Mucosa of descending colon (tissue), 3 donors: ENCODE data around the gene NFE2L3. TPM values are rescaled to one million over a fixed set of nuclear protein-coding genes. Genes with fewer than 3 reads are reported as not detected.

Experiments
- ATAC-seq: fragments of 200-7000 bp; cut with Tn5 transposase; one replicate; pipeline ENCODE4 v1.9.1; 2020; ENCODE audit warnings: mild to moderate bottlenecking, moderate library complexity
- DNase-seq, 3 donors: peaks; one replicate each; pipeline ENCODE4 v3.0.0-alpha.2; 2020
- H3K36me3 ChIP-seq: fragments of 200-600 bp; one replicate; pipeline ENCODE4 v1.8.0; 2021; ENCODE audit warnings: low read depth, mild to moderate bottlenecking
- H3K4me1 ChIP-seq: fragments of 200-600 bp; one replicate; pipeline ENCODE4 v1.8.0; 2021; ENCODE audit warnings: low read depth, mild to moderate bottlenecking
- H3K4me3 ChIP-seq: fragments of 200-600 bp; one replicate; pipeline ENCODE4 v1.8.0; 2021; ENCODE audit warnings: mild to moderate bottlenecking
- H3K9me3 ChIP-seq: fragments of 200-600 bp; one replicate; pipeline ENCODE4 v1.8.0; 2021; ENCODE audit warnings: mild to moderate bottlenecking
- CTCF ChIP-seq: fragments of 200-600 bp; IDR thresholded peaks from one replicate; pipeline ENCODE4 v1.8.0; 2022; ENCODE audit warnings: antibody characterized with exemption, mild to moderate bottlenecking
- intact Hi-C, 2 donors: fragments of 100-400 bp; cut with DNase I in 1 of 2; cut with micrococcal nuclease in 1 of 2; formaldehyde crosslinking; loops; one replicate each; pipeline versions ENCODE4 v1.11.0 to v1.11.1; 2022; cut with DNase I, micrococcal nuclease
- total RNA-seq, 3 donors: library from RNA; stranded (reverse); fragmentation: NEBNext Ultra II Directional in 2 of 3; extraction: Animal tissue kit (Norgen Biotek cat#: 25700) in 2 of 3; gene quantifications; one replicate each; pipeline versions ENCODE4 v1.2.1 to v1.2.4, GENCODE V29; 2021 to 2023
- donor health status: DM: no; HTN: no; CAD: no; lungs with moderate emphysema.
- donor health status: DM: no; HTN: no; CAD: no.
- donor health status: DM: no; HTN: yes; CAD: no.

The NFE2L3 gene
- total RNA-seq, 3 donors from 2014 or later: 7.3 to 12.2 (median 8.4) TPM

- H3K4me1 ChIP-seq: no peaks in the 10 kb centered on the region
- DNase-seq (no peak), ATAC-seq (no peak)
- no peaks in the 10 kb centered on the region for H3K36me3 ChIP-seq
- intact Hi-C loops: no loop called here
- H3K4me3 ChIP-seq: no peak overlapping the region
- no peaks in the 10 kb centered on the region for H3K9me3 ChIP-seq
- TF ChIP-seq CTCF: no peak
These were observed 26.4 kb downstream of the NFE2L3 start for GRCh38 chr7:26178272-26178960.

DNA sequence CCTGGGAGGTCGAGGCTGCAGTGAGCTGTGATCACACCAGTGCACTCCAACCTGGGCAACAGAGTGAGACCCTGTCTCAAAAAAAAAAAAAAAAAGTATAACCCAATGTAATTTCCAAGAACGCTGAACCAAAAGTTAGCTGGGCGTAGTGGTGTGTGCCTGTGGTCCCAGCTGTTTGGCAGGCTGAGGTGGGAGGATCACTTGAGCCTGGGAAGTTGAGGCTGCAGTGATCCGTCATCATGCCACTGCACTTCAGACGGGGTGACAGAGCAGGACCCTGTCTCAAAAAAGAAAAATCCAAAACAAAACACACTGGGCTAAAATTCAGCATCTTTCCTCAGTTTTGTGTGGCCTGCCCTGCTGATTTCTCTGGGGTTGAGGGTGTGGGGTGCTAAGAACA lies 27.4 kb downstream of the NFE2L3 start:
- no peak for TF ChIP-seq CTCF
- Histone ChIP-seq H3K4me3 (no peak overlapping the region), H3K9me3 (no peaks in the 10 kb centered on the region), H3K36me3 (no peaks in the 10 kb centered on the region), H3K4me1 (no peaks in the 10 kb centered on the region)
- DNase-seq (no peak), ATAC-seq (no peak)
- intact Hi-C loops: no loop called here

GRCh38 chr7:26179826-26180497 lies 28.0 kb downstream of the NFE2L3 start:
- intact Hi-C loops: no loop called here
- no peaks in the 10 kb centered on the region for H3K36me3 ChIP-seq
- DNase-seq (no peak), ATAC-seq (peak; percentile 8)
- no peaks in the 10 kb centered on the region for H3K9me3 ChIP-seq
- H3K4me1 ChIP-seq: no peaks in the 10 kb centered on the region
- TF ChIP-seq CTCF: no peak
- no peak overlapping the region for H3K4me3 ChIP-seq

- H3K4me1 ChIP-seq: no peaks in the 10 kb centered on the region
- no peak overlapping the region for H3K4me3 ChIP-seq
- intact Hi-C loops: no loop called here
- DNase-seq: no peak
- peak; percentile 14 for ATAC-seq
- no peaks in the 10 kb centered on the region for H3K36me3 ChIP-seq
- no peaks in the 10 kb centered on the region for H3K9me3 ChIP-seq
- TF ChIP-seq CTCF: no peak
These were observed 28.8 kb downstream of the NFE2L3 start for GRCh38 chr7:26180792-26181198.

- Histone ChIP-seq H3K4me1 (no peaks in the 10 kb centered on the region), H3K4me3 (no peak overlapping the region), H3K36me3 (no peaks in the 10 kb centered on the region), H3K9me3 (no peaks in the 10 kb centered on the region)
- no peak for TF ChIP-seq CTCF
- DNase-seq (no peak), ATAC-seq (no peak)
- intact Hi-C loops: no loop called here
These were observed 29.7 kb downstream of the NFE2L3 start for GRCh38 chr7:26181474-26182227.
